Endothelial cell of umbilical vein (primary cell): ENCODE measurements around the gene WBP1L.

ENCODE experiments used
- POLR2A ChIP-seq: IDR thresholded peaks from 2 replicates; pipeline ENCODE4 v1.6.1; 2012; ENCODE audit warnings: low read depth, mild to moderate bottlenecking, control low read depth, low read length
- POLR2AphosphoS5 ChIP-seq: IDR thresholded peaks from 2 replicates; pipeline ENCODE4 v1.6.1; 2012; ENCODE audit warnings: low read depth, mild to moderate bottlenecking, control low read depth, low read length, moderate library complexity; ENCODE audit not compliant: insufficient read depth
- TF ChIP-seq, protein P1 (sequence below), 2 donors: IDR thresholded peaks; 1 replicate in 1 of 2; 2 replicates in 1 of 2; pipeline ENCODE4 v1.5.1; 2011; ENCODE audit warnings: low read length in 2 of 2, mild to moderate bottlenecking in 2 of 2, moderate library complexity in 2 of 2, control low read depth in 1 of 2, inconsistent platforms in 1 of 2, low read depth in 1 of 2; ENCODE audit not compliant: insufficient read depth in 1 of 2; ENCODE audit errors: extremely low read depth in 1 of 2

- TF ChIP-seq POLR2A (no peak), POLR2AphosphoS5 (no peak)
- TF ChIP-seq, protein P1, sequence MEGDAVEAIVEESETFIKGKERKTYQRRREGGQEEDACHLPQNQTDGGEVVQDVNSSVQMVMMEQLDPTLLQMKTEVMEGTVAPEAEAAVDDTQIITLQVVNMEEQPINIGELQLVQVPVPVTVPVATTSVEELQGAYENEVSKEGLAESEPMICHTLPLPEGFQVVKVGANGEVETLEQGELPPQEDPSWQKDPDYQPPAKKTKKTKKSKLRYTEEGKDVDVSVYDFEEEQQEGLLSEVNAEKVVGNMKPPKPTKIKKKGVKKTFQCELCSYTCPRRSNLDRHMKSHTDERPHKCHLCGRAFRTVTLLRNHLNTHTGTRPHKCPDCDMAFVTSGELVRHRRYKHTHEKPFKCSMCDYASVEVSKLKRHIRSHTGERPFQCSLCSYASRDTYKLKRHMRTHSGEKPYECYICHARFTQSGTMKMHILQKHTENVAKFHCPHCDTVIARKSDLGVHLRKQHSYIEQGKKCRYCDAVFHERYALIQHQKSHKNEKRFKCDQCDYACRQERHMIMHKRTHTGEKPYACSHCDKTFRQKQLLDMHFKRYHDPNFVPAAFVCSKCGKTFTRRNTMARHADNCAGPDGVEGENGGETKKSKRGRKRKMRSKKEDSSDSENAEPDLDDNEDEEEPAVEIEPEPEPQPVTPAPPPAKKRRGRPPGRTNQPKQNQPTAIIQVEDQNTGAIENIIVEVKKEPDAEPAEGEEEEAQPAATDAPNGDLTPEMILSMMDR (IDR thresholded peaks at IDR 0.05; ENCODE audit: extremely low read depth in 1 of 2, insufficient read depth in 1 of 2, low read depth in 1 of 2, low read length in 2 of 2) = no peak
These were observed 42.1 kb downstream of the WBP1L start for GRCh38 chr10:102785818-102786217.
